OCI-LY7 (cell line): ENCODE measurements around the gene ADCY5.

ENCODE experiments used
- EZH2phosphoT487 ChIP-seq: fragments of 200-600 bp; sonication (generic); IDR thresholded peaks from 2 replicates; pipeline ENCODE4 v1.6.1; 2018; ENCODE audit warnings: low read depth, borderline replicate concordance, mild to moderate bottlenecking, mixed run types, antibody characterized with exemption, low read length, moderate library complexity, mixed read lengths
- TF ChIP-seq, protein P1 (sequence below): fragments of 200-600 bp; sonication (generic); conservative IDR thresholded peaks from 2 replicates; pipeline ENCODE4 v1.5.1; 2014; ENCODE audit warnings: mild to moderate bottlenecking, antibody characterized with exemption, low read length, moderate library complexity, mixed read lengths

DNA sequence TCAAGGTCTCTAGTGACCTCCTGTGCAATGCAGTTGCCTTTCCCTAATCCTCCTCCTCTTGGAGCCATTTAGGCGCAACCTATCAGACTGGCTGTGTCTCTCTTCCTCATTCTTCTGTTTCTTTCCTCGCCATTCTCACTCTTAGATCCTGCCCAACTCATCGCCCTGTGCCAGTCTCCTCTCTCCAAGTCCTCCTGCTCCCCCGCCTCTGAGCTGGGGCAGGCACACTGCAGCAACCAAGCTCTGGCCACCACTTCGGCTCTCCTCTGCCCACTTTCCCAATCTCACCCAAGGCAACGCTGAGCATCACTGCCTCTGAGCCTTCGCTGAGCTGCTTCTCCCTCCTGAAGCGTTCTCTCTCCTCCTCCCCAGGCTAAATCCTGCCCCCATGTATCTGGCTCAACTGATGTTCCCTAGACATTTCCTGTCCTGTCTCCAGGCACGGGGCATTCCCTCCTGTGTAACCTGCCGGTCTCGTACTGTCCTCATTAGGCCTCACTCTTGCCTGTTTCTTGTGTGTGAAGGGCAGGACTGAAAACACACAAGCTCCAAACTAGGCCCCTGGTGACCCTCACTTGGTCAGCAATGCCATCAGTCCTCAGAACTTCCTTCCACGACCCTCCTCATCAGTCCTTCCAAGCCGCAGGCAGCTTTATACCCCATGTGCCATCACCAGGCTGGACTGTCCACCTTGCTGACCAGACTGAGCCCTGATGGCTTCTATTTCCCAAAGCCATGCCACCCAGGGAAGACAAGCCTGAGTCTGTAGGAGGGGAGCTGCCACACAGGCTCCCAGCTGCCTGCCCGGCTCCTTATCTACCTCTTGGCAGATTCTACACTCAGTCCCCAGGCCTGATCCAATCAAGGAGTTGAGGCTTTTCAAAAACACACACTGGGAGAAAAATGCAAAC is 161.6 kb downstream of the ADCY5 start:
- TF ChIP-seq, protein P1, sequence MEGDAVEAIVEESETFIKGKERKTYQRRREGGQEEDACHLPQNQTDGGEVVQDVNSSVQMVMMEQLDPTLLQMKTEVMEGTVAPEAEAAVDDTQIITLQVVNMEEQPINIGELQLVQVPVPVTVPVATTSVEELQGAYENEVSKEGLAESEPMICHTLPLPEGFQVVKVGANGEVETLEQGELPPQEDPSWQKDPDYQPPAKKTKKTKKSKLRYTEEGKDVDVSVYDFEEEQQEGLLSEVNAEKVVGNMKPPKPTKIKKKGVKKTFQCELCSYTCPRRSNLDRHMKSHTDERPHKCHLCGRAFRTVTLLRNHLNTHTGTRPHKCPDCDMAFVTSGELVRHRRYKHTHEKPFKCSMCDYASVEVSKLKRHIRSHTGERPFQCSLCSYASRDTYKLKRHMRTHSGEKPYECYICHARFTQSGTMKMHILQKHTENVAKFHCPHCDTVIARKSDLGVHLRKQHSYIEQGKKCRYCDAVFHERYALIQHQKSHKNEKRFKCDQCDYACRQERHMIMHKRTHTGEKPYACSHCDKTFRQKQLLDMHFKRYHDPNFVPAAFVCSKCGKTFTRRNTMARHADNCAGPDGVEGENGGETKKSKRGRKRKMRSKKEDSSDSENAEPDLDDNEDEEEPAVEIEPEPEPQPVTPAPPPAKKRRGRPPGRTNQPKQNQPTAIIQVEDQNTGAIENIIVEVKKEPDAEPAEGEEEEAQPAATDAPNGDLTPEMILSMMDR: no peak
- TF ChIP-seq EZH2phosphoT487: no peak
